ENCODE results near the gene SYNPO2L.
"Not testable (repeated sequence)": the region's sequence is repeated elsewhere in the genome, so short reads cannot be mapped to it uniquely, and the experiment has no call there.

The SYNPO2L gene, protein sequence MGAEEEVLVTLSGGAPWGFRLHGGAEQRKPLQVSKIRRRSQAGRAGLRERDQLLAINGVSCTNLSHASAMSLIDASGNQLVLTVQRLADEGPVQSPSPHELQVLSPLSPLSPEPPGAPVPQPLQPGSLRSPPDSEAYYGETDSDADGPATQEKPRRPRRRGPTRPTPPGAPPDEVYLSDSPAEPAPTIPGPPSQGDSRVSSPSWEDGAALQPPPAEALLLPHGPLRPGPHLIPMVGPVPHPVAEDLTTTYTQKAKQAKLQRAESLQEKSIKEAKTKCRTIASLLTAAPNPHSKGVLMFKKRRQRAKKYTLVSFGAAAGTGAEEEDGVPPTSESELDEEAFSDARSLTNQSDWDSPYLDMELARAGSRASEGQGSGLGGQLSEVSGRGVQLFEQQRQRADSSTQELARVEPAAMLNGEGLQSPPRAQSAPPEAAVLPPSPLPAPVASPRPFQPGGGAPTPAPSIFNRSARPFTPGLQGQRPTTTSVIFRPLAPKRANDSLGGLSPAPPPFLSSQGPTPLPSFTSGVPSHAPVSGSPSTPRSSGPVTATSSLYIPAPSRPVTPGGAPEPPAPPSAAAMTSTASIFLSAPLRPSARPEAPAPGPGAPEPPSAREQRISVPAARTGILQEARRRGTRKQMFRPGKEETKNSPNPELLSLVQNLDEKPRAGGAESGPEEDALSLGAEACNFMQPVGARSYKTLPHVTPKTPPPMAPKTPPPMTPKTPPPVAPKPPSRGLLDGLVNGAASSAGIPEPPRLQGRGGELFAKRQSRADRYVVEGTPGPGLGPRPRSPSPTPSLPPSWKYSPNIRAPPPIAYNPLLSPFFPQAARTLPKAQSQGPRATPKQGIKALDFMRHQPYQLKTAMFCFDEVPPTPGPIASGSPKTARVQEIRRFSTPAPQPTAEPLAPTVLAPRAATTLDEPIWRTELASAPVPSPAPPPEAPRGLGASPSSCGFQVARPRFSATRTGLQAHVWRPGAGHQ

DNA sequence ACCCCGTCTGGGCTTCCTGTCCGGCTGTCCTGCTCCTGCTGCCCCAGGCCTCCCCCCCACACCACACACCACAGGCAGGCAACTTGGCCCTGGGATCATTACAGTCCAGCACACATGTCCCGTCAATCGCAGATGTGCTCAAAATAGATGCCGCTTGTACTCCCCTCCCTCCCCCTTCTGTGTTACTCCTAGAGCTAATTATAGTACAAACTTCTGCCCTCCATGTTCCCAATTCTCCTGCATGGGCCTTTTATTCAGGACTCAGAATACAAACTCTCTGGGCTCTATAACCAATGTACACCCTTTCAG lies at the start of gene SYNPO2L:
Gene SYNPO2L, minus strand, starts transcription at position 40 of the 309 bp plus-strand sequence. CDS start 107 bp downstream, outside the sequence.
- no peak for DNase-seq

DNA sequence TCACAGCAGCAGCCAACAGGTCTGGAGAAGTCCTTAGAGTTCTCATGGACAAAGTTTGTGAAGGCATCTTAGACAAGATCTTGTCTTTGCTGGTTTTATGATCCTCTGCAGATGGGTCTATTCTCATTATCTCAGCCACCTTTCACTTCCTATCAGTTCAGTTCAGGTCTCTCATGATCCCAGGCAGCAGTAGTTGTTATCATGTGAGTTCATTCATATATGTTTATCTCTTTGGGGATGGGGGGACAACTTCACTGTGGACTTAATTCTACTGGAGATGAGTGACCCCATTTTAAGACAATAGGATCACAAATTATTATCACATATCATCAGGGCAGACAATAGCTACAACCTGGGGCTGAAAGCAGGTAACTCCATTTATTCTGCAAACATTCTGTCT lies 48.1 kb upstream of the SYNPO2L start:
- not testable (repeated sequence) for DNase-seq

DNA sequence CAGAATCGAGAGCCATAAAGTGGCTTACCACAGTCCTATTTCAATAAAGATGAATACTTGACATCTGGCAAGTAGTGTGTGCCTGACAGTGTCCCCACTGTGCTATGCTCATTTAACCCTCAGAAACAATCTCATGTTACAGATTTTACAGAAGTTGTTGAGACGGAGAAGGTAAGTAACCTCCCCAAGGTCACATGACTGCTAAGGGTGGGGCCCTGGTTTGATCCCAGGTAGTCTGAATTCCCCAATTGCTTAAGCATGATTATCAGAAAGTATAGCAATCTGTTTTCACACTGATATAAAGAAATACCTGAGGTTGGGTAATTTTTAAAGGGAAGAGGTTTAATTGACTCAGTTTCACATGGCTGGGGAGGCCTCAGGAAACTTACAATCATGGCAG lies 43.0 kb upstream of the SYNPO2L start:
- not testable (repeated sequence) for DNase-seq

DNA sequence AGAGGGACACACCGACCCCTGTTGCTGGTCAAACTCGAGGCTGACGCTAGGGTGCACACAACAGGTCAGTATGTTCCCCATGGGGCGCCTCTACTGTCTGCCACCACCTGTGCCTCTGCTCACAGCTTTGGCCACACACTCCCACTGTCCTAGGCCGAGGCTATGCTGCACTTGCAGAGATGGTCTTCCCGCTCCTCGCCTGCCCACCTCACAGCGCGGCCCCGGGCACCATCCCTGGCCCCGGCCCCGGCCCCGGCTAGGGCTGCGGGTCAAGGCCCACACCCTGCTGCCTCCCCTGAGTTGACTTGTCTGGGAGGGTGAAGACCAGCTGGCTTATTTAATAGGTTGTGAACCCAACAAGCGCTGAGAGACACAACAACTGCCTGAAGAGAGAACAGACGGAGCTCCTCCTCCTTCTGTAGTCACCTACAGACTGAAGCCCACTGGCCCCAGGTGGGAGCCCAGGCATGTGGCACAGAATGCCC lies 41.9 kb upstream of the SYNPO2L start, which contains the start of gene AGAP5:
Gene AGAP5, minus strand, starts transcription at position 435 of the 485 bp plus-strand sequence. Its CDS starts 354 bp downstream, at position 81.
- not testable (repeated sequence) for DNase-seq

DNA sequence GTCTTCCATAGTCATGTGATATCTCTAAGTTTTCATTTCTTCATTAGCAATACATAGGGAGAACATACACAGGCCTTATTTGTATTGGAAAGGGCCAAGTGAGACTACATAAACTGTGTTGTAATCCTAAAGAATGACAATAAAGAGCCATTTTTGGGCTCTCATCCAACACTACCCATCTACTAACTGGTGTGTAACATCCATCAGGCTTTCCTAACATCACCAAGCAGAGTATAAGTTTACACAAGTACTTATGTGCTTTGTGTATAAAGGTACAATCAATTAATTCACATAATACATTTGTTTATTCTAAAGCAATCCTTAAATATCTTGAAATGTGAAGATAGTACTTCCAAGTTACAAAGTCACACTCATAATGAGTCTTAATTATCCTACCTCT lies 39.5 kb upstream of the SYNPO2L start:
- not testable (repeated sequence) for DNase-seq

DNA sequence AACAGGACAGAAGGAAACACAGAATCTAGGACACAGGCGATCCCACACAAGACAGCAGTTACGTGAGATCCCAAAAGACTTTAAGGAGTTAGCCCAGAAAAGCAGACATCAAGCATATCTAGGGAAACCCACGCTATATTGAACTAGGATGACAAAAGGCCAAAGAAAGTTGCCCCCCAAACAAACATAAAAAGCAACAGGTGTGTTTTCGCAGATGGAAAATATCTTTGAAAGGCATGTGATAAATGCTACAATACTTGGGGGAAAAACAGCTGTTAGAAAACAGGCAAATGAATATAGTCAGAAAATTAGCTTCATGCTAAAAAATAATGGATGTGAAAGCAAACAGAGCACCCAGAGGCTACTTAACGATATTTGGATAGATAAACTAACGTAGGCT lies 34.9 kb upstream of the SYNPO2L start:
- DNase-seq: not testable (repeated sequence)

DNA sequence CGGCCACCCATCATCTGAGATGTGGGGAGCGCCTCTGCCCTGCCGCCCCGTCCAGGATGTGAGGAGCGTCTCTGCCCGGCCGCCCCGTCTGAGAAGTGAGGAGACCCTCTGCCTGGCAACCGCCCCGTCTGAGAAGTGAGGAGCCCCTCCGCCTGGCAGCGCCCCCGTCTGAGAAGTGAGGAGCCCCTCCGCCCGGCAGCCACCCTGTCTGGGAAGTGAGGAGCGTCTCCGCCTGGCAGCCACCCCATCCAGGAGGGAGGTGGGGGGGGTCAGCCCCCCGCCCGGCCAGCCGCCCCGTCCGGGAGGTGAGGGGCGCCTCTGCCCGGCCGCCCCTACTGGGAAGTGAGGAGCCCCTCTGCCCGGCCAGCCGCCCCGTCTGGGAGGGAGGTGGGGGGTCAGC lies 33.8 kb upstream of the SYNPO2L start:
- DNase-seq: not testable (repeated sequence)

DNA sequence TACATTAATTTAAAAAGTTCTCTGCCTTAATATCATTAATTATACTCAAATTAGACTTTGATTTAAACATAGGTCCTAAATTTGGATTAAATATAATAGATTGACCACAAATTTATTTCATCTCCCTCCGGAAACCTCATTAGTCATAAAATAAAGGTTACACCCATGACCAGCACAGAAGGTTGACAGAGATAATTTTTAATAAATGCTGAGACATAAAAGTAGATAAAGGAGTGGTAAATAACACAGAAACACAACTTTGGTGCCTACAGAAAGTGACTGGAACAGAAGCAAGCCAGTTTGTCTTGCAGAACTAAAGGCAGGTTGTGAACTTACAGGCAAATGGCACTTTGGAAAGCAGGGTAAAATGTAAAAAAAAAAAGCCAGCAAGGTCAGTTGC lies 31.8 kb upstream of the SYNPO2L start:
- not testable (repeated sequence) for DNase-seq

DNA sequence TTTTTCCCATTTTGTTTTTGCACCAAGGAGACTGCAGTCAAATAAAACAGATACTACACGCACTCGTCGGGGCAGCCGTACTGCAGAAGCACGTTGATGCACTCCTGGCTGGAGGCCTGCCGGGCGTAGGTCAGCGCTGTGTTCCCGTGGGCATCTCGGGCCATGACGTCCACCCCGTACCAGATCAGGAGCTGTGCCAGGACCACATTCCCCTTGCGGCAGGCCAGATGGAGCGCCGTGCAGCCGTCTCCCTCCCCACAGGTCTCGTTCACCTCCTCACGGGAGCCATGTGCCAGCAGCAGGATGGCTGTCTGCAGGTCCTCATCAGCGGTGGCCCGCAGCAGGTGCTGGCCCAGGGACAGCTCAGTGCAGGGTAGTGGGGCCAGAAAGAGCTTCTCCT lies 18.7 kb upstream of the SYNPO2L start:
- not testable (repeated sequence) for DNase-seq

DNA sequence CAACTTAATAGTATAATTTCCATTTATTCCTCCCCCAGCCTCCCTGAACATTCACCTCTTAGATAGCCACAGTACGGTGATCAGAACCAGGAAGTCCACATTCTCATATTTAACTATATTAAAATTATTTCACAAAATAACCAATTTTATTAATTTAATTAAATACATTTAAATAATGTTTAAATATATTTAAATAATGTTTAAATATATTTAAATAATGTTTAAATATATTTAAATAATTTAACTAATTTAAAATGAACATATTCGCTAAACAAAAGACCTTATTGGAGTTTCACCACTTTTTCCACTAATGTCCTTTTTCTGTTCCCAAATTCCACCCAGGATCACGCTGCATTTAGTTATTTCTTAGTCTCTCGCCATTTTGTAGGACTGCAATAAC lies 12.5 kb upstream of the SYNPO2L start:
- not testable (repeated sequence) for DNase-seq

DNA sequence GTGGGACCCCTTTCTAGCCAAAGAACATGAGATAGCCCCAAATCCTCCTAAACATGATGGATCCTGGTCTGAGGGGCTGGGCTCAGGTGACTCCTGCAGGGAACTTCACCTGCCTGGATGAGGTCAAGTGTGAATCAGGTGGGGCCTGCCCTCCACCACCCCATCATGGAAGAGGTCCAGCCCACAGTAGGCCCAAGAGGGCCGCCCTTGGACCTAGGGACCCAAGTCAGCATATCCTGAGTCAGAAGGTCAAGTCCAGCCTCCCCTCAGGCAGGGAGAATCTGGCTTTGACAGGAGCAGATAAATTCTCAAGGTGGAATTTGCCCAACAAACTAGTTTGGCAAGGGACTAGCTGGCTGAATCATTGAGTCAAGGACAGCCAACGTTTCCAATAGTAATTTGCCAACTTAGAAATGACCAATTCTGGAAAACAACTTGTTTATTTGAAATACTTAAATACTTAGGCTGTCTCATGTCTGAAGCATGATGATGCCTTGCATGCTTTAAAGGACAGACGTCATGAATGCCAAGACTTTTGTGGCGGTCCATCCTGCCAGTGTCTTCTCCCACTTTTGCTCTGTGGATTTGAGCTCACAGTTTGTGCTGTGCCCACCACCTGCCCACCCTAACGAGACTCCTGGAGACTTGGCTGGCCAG lies 10.5 kb upstream of the SYNPO2L start:
- not testable (repeated sequence) for DNase-seq

DNA sequence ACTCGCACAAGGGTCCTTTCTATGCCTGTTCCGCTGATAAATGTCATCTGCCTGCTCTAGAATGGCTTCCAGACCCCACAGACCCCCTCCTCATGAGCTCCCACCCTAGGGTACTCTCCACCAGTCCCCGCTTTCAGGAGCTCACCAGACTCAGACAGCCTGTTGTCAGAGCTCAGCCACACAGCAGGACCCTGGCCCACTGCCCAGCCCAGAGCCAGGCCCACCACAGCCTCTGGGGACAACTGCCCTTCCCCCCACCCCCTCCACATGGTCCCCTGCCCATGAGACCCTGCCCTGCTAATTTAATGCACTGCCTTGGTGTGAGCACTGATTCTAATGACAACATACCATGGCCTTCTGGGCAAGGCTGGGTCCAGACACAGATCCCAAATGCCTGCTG lies 9.8 kb upstream of the SYNPO2L start:
- DNase-seq: not testable (repeated sequence)

DNA sequence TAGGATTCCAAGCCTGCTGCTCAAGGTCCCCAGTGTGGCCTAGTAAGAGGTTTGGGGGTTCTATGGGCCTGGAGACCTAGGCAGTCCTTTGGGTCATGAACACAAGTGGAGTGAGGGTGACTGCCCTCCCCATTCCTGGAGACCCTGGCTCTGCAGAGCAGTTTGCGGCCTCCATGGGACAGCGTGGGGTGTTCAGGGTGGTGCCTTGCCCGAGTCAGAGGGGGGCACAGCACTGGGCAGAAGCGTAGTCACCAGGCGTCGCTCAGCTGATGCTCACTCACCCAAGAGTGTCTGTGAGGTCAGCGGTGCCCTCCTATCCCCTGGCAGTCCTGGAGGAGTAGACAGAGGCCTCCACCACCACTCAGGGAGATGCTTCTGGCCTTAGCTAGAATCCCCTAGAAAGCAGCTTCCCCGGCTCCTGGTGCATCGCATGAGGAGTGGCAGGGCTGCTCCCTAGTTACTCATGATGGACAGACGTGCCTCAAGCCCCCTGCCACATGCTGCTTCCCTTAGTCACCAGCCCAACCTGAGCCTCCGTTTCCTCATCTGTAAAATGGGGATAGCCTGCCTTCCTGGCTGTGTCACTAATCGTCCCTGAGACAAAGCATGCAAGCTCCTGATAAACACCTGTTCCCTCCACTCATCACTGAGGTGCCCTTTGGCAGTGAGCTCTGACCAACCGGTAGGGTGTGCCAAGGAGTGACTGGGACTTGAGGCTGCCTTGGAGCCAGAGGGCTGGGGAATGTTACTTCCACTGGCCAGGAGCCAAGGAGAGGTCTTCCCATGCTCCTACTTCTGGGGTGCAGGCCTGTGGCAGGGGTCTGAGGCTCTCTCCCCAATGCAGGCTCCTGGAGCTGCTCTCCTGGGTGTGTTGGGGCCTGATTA lies 8.6 kb upstream of the SYNPO2L start:
- DNase-seq: not testable (repeated sequence)

DNA sequence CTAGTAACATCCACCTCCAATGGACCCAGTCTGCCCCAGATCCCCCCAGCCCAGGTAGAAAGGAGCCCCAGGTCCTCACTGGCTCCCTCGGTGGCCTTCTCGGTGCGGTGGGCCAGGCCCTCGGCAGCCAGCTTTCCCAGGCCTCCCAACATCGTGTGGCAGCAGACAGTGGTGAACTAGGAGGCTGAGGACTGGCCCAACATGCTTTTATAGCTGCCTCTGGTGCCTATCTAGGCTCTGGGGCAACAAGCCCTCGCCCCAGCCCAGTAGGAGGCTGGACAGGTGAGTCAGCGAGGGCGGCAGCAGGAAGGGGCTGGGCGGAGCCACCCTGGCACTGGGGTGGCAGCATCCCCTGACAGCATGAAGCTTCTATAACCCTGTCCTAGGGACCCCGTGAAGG lies 7.8 kb upstream of the SYNPO2L start:
- not testable (repeated sequence) for DNase-seq

DNA sequence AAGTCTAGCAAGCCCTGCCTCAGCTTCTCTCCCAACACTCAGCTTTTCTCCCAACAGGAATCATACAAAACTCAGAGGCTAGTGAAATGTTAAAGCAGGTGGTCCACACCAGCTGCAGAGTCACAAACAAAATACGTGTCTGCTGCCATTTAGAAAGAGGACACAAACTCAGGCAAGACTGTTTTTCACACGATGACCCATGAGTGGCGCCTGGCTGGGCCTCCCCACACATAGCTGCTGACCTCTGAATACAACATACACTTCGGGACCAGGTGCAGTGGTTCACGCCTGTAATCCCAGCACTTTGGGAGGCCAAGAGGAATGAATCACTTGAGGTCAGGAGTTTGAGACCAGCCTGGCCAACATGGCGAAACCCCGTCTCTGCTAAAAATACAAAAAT lies 6.9 kb upstream of the SYNPO2L start:
- DNase-seq: not testable (repeated sequence)

DNA sequence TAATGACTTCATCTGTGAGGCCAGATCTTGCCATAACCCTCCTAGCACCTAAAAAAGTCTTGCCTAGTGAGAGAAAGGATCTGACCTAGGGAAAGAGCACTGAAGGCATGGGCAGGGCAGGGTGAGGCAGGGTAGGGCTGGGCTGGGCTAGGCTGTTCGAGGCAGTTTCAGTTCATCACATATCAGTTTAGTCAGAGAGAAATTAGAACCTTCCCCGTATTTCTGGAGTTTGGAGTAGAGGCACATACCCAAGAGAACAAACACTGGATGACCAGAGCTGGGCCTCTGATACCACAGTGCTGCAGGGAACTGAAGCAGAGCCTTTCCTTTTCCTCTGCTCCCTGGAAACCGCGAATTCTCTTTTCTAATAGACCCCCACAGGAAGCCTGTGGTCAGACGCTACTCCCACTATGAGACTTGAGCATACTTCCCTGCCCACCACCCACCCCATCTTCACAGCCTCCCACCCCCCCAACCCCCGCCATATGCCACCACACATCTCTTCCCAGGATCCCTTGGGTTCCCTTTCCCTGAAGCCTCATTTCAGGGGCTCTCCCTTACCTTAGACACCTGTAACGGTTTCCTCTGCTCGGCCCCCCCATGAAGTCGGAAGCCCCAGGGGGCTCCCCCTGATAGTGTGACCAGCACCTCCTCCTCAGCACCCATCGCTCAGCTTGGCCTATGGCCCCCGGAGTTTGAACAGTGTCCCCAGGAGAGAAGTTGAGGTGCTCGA lies 406 bp downstream of the SYNPO2L start:
- no peak for DNase-seq

DNA sequence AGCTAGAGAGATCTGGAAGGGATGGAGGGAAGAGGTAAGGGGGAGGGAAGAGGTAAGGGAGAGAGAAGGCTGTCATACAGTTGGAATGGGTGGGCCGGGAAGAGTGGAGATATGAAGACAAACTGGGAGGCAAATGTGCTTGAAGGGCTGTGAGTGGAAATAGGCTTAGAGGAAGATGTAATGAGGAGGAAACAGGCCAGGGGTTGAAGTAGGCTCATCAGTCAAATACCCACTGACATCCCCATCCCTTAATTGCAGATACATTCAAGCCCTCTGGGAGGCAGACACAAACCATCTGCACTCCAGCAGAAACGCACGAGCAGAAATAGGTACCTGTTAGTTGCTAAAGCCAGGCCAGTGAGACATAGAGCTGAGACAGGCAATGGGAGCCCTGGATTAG lies 2.1 kb downstream of the SYNPO2L start:
- DNase-seq: no peak

DNA sequence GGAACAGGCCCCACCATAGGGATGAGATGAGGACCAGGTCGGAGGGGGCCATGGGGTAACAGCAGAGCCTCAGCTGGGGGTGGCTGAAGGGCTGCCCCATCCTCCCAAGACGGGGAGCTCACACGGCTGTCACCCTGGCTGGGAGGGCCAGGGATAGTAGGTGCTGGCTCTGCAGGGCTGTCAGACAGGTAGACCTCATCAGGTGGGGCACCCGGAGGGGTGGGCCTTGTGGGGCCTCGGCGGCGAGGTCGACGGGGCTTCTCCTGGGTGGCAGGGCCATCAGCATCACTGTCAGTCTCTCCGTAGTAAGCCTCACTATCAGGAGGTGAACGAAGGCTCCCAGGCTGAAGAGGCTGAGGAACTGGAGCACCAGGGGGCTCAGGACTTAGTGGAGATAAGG lies 2.6 kb downstream of the SYNPO2L start:
- no peak for DNase-seq

DNA sequence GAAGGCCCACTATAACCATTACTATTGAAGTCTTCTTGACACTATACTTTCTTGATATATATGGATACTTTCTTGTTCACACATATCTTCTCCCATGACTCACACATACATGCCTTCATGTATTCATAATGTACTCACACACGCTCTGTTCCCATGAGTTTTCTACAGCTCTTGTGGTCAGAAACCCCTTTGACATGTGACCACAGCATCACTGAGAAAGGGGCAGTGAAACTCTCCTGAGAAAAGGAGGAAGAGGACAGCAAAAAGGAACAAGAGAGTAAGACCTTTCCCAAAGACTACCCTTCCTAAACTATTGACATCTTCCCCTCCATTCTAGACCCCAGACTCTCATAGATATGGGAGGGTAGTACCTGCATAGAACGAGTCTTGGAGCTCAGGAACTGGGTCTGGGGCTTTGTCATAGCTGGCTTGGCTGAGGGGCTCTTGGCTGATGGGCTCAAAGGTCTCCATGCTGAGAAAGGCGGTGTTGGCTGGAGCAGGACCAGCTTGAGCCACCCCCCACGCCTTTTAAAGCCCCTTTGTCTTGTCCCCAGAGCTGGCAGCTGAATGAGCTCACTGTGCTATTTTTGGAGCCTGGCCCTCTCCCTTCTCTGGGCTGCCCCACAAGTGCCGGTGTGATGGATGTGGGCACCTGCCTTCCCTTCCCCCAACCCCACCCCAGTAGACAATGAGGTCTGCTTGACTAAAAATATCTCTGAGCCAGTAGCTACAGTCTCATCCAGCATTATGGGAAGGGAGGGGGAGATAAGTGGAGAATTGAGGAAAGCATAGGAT lies 5.1 kb downstream of the SYNPO2L start:
- DNase-seq: no peak

DNA sequence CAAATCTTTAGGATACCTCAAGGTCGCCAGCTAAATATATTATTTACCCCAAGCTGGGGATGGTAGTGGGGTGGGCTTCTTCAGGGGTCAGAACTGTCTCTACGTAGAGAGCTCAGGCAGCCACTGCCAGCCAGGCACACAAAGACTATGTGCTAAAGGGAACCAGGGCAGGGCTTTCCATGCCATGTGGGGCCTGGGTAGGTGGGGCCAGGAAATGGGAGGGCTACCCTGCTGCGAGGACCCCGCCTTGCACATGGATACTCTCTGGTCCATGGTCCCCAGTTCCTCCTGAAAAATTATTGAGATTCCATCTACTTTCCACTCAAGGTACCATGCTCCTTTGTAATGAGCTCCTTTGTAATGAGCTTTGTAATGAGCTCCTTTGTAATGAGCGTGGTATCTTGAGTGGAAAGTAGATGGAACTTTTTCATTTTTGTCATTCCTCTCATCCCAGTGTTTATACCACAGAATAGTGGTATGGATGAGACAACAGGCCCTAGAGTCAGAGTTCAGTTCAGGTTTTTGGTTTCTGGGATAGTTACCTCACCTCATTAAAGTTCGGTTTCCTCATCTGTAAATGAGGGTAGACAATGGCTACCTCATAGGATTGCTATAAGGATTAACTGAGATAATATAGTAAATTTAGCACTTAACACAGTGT lies 5.8 kb downstream of the SYNPO2L start:
- DNase-seq: no peak
